ENCODE results near the gene RAB10. TPM values are rescaled to one million over a fixed set of nuclear protein-coding genes. Genes with fewer than 3 reads are reported as not detected.
"Not testable (repeated sequence)": the region's sequence is repeated elsewhere in the genome, so short reads cannot be mapped to it uniquely, and the experiment has no call there.

The RAB10 gene
- total RNA-seq, 4 donors from 2014 or later, result 61.9 to 95.6 (median 85.1) TPM

- no peak for TF ChIP-seq CTCF (IDR thresholded peaks at IDR 0.05)
- no peak for DNase-seq
- peak overlapping the region in 2 of 4 donors; percentile 60 to 64 for H3K27ac ChIP-seq
- H3K4me3 ChIP-seq, result no peak overlapping the region
- no peaks in the 10 kb centered on the region for H3K36me3 ChIP-seq
- H3K27me3 ChIP-seq, result no peaks in the 10 kb centered on the region
- no peaks in the 10 kb centered on the region for H3K9me3 ChIP-seq
- peaks cover 0 to 17% (median 0%) of the 10 kb centered on the region in 4 donors for H3K4me1 ChIP-seq
These were observed 22.3 kb upstream of the RAB10 start for GRCh38 chr2:26011609-26011989.

- Histone ChIP-seq H3K4me1 (peaks cover 0 to 17% (median 0%) of the 10 kb centered on the region in 4 donors), H3K36me3 (no peaks in the 10 kb centered on the region), H3K4me3 (no peak overlapping the region), H3K9me3 (no peaks in the 10 kb centered on the region), H3K27ac (peak overlapping the region in 2 of 4 donors; percentile 60 to 64), H3K27me3 (no peaks in the 10 kb centered on the region)
- DNase-seq, result peak in 2 of 3 donors; percentile 68 to 84
- no peak for TF ChIP-seq CTCF (IDR thresholded peaks at IDR 0.05)
- TF ChIP-seq POLR2A (IDR thresholded peaks at IDR 0.05), result no peak
These were observed 21.7 kb upstream of the RAB10 start for GRCh38 chr2:26011990-26012856.

- no peak for DNase-seq
- no peak overlapping the region for H3K27ac ChIP-seq
- TF ChIP-seq CTCF (IDR thresholded peaks at IDR 0.05) (no peak), POLR2A (IDR thresholded peaks at IDR 0.05) (no peak)
- H3K27me3 ChIP-seq, result no peaks in the 10 kb centered on the region
- no peaks in the 10 kb centered on the region for H3K9me3 ChIP-seq
- no peak overlapping the region for H3K4me3 ChIP-seq
- peaks cover 0 to 28% (median 0%) of the 10 kb centered on the region in 4 donors for H3K4me1 ChIP-seq
- H3K36me3 ChIP-seq, result no peaks in the 10 kb centered on the region
These were observed 20.2 kb upstream of the RAB10 start for GRCh38 chr2:26013668-26014067.

- no peak for DNase-seq
- TF ChIP-seq POLR2A (IDR thresholded peaks at IDR 0.05) (no peak), CTCF (IDR thresholded peaks at IDR 0.05) (no peak)
- H3K27me3 ChIP-seq, result no peaks in the 10 kb centered on the region
- no peak overlapping the region for H3K4me3 ChIP-seq
- no peaks in the 10 kb centered on the region for H3K36me3 ChIP-seq
- no peak overlapping the region for H3K27ac ChIP-seq
- peaks cover 0 to 32% (median 0%) of the 10 kb centered on the region in 4 donors for H3K4me1 ChIP-seq
- H3K9me3 ChIP-seq, result no peaks in the 10 kb centered on the region
These were observed 17.7 kb upstream of the RAB10 start for GRCh38 chr2:26016012-26016705.

- H3K9me3 ChIP-seq, DNase-seq, H3K4me3 ChIP-seq, H3K27me3 ChIP-seq, H3K27ac ChIP-seq, H3K36me3 ChIP-seq: not testable (repeated sequence)
- peaks cover 0 to 32% (median 0%) of the 10 kb centered on the region in 4 donors for H3K4me1 ChIP-seq
These were observed 17.2 kb upstream of the RAB10 start for GRCh38 chr2:26016706-26017045.

Measured in Peyer's patch (tissue), 4 donors.